Measurements from ENCODE around the gene ASIC2.

DNA sequence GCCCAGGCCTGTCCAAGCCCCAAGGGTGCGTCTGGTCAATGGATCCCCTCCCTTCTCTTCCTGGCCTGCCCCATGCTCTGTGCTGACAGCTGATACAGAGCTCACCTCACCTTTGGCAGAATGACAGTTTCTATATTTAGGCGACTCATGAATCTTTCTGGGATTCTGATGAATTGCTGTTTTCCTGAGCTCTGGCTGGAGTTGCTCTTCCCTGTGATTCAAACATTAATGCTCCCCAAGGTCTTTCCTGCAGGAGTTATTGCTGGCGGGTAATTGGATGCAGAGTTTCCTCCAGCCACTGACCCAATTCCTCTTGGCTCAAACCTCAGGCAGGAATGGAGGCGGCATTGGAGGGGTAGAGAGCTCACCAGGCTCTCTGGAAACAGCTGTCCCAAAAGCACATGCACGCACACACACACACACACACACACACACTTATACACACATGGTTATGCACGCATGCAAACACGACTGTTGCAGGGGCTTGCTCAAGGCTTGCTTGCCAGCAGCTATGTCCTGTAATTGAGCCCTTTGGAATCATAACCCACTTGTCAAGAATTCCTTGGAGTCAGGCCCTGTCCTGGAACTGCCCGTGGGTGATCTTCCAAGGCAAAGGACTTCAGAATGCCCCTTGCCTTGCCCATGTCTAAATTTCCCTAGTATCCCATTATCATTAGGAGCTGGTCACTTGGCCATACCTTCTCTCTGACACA, 128.8 kb downstream of the ASIC2 start:
- TF ChIP-seq KDM1A (IDR thresholded peaks at IDR 0.05) (no peak), NR2C2 (CRISPR knock-in tag; IDR thresholded peaks at IDR 0.05) (no peak), NR2C2 (tag; IDR thresholded peaks at IDR 0.05) (no peak), ZNF589 (CRISPR knock-in tag; IDR thresholded peaks at IDR 0.05; ENCODE audit: low read depth) (no peak), TCF7L2 (IDR thresholded peaks at IDR 0.05; ENCODE audit: low read depth, low read length) (no peak), FOXA1 (IDR thresholded peaks at IDR 0.05; ENCODE audit: borderline replicate concordance) (no peak), STAG1 (CRISPR knock-in tag; IDR thresholded peaks at IDR 0.05; ENCODE audit: borderline replicate concordance) (no peak), BRCA1 (IDR thresholded peaks at IDR 0.05) (no peak), BRCA1 (CRISPR knock-in tag; IDR thresholded peaks at IDR 0.05) (no peak), NUFIP1 (IDR thresholded peaks at IDR 0.05; ENCODE audit: partially characterized antibody) (no peak), RCOR1 (IDR thresholded peaks at IDR 0.05; ENCODE audit: borderline replicate concordance in 1 of 2, low read depth in 2 of 2, low read length in 2 of 2) (no peak), EZH2 (IDR thresholded peaks at IDR 0.05; ENCODE audit: borderline replicate concordance, low read depth, low read length) (no peak)
- TF ChIP-seq, protein P1, sequence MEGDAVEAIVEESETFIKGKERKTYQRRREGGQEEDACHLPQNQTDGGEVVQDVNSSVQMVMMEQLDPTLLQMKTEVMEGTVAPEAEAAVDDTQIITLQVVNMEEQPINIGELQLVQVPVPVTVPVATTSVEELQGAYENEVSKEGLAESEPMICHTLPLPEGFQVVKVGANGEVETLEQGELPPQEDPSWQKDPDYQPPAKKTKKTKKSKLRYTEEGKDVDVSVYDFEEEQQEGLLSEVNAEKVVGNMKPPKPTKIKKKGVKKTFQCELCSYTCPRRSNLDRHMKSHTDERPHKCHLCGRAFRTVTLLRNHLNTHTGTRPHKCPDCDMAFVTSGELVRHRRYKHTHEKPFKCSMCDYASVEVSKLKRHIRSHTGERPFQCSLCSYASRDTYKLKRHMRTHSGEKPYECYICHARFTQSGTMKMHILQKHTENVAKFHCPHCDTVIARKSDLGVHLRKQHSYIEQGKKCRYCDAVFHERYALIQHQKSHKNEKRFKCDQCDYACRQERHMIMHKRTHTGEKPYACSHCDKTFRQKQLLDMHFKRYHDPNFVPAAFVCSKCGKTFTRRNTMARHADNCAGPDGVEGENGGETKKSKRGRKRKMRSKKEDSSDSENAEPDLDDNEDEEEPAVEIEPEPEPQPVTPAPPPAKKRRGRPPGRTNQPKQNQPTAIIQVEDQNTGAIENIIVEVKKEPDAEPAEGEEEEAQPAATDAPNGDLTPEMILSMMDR (IDR thresholded peaks at IDR 0.05 in 2 of 3, conservative IDR thresholded peaks at IDR 0.05 in 1 of 3; ENCODE audit: insufficient read depth in 2 of 3, low read depth in 1 of 3, low read length in 3 of 3): no peak
